Body of pancreas (tissue), 4 donors: ENCODE measurements around the gene RAB11FIP3.

Source experiments
- CTCF ChIP-seq, 7 experiments: fragments of 450-650 bp in 4 of 7; fragments of 200-600 bp in 3 of 7; sonication (generic) in 3 of 7; IDR thresholded peaks; one replicate each; pipeline ENCODE4 v1.5.1; 2016 to 2019; ENCODE audit warnings: antibody characterized with exemption in 7 of 7
- POLR2A ChIP-seq, 3 donors: fragments of 450-650 bp; IDR thresholded peaks; one replicate each; pipeline ENCODE4 v1.6.1; 2016; ENCODE audit warnings: antibody characterized with exemption in 3 of 3, mild to moderate bottlenecking in 2 of 3

GRCh38 chr16:430904-431303 lies 5.5 kb downstream of the RAB11FIP3 start:
- TF ChIP-seq CTCF (IDR thresholded peaks at IDR 0.05), result no peak
- TF ChIP-seq POLR2A (IDR thresholded peaks at IDR 0.05), result no peak
